Stimulated activated CD4-positive, alpha-beta T cell treated with anti-CD3 and anti-CD28 coated beads, Interleukin-4, amount 100 ng/mL, for 1 hour (primary cell): ENCODE measurements around the gene RASSF1.
"Not testable (repeated sequence)": the region's sequence is repeated elsewhere in the genome, so short reads cannot be mapped to it uniquely, and the experiment has no call there.

Source experiments
- DNase-seq: peaks from one replicate; pipeline ENCODE4 v3.0.0-alpha.2; 2020

The RASSF1 gene

GRCh38 chr3:50322386-50323091 is 18.1 kb downstream of the RASSF1 start, which contains the start of gene HYAL2:
TSS of gene HYAL2 (minus strand) at chr3:50322745. CDS start at chr3:50320489, 2,256 bp downstream.
- DNase-seq, result no peak

- DNase-seq, result no peak
Measured at GRCh38 chr3:50322115-50322385, 18.6 kb downstream of the RASSF1 start.

- peak; percentile 81 for DNase-seq
Measured at GRCh38 chr3:50321336-50322114, 19.1 kb downstream of the RASSF1 start.

- peak; percentile 67 for DNase-seq
Measured at GRCh38 chr3:50320853-50321335, 19.7 kb downstream of the RASSF1 start.

- DNase-seq, result no peak
Measured at GRCh38 chr3:50319894-50320625, 20.6 kb downstream of the RASSF1 start.

GRCh38 chr3:50319181-50319893 is 21.3 kb downstream of the RASSF1 start:
- DNase-seq, result no peak

- no peak for DNase-seq
Measured at GRCh38 chr3:50318615-50319014, 22.0 kb downstream of the RASSF1 start.

- DNase-seq, result no peak
Measured at GRCh38 chr3:50318163-50318562, 22.5 kb downstream of the RASSF1 start.

- no peak for DNase-seq
Measured at GRCh38 chr3:50317300-50317699, 23.3 kb downstream of the RASSF1 start.

- DNase-seq, result peak; percentile 60
Measured at GRCh38 chr3:50316657-50317242, 23.9 kb downstream of the RASSF1 start.

- no peak for DNase-seq
Measured at GRCh38 chr3:50314816-50315215, 25.8 kb downstream of the RASSF1 start.

GRCh38 chr3:50314342-50314741 is 26.3 kb downstream of the RASSF1 start:
- no peak for DNase-seq

- not testable (repeated sequence) for DNase-seq
Measured at GRCh38 chr3:50312041-50312440, 28.6 kb downstream of the RASSF1 start.

- DNase-seq, result no peak
Measured at GRCh38 chr3:50304601-50305000, 36.0 kb downstream of the RASSF1 start.

- DNase-seq, result no peak
Measured at GRCh38 chr3:50303013-50303815, 37.4 kb downstream of the RASSF1 start, which contains the start of gene HYAL1. TSS of gene HYAL1 (minus strand) at chr3:50303574. CDS start at chr3:50302956, 618 bp downstream.

GRCh38 chr3:50302095-50303012 is 38.3 kb downstream of the RASSF1 start:
- no peak for DNase-seq

GRCh38 chr3:50300681-50301254 is 39.9 kb downstream of the RASSF1 start:
- DNase-seq, result no peak

- DNase-seq, result no peak
Measured at GRCh38 chr3:50299929-50300680, 40.5 kb downstream of the RASSF1 start.

- DNase-seq, result no peak
Measured at GRCh38 chr3:50299638-50299928, 41.1 kb downstream of the RASSF1 start.
